Hematopoietic multipotent progenitor cell treated with erythropoietin and hydrocortisone succinate and interleukin-3 and kit ligand, for 8 days (in vitro differentiated cells): ENCODE results near the gene CXCR6.
A peak's percentile ranks its signal among the peaks of the same experiment; 100 is the strongest.
"Not testable (repeated sequence)": the region's sequence is repeated elsewhere in the genome, so short reads cannot be mapped to it uniquely, and the experiment has no call there.

Experiments
- DNase-seq: peaks from one replicate; pipeline ENCODE4 v3.0.0-alpha.2; 2015

CXCR6 gene

DNA sequence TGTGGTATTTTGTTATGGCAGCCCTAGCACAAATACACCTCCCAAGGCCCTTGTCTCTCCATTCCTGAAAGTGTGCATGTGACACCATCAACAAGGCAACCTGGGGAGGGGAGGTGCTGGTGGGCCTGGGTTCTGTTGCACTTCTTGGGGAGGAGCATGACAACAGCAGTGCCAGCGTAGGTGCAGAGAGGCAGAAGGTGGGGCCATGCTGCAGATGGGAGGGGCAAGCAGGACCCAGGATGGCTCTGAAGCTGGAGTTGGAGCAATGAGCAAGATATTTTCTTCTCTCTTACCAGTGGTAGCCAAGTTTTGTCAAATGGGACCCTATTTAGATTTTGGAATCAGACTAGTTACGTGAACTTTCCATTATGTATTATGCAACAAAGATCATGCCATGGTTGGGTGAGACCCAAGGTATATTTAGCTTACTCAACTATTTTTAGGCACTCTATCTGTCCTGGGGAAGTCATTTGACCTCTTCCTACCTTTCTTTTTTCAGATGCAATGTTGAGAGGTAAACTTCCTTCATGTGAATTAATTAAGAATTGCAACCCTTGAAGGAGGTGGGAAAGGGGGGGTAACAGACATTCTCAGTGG, 49.0 kb downstream of the CXCR6 start:
- no peak for DNase-seq

- no peak for DNase-seq
These were observed 49.6 kb downstream of the CXCR6 start for GRCh38 chr3:45992821-45993221.

DNA sequence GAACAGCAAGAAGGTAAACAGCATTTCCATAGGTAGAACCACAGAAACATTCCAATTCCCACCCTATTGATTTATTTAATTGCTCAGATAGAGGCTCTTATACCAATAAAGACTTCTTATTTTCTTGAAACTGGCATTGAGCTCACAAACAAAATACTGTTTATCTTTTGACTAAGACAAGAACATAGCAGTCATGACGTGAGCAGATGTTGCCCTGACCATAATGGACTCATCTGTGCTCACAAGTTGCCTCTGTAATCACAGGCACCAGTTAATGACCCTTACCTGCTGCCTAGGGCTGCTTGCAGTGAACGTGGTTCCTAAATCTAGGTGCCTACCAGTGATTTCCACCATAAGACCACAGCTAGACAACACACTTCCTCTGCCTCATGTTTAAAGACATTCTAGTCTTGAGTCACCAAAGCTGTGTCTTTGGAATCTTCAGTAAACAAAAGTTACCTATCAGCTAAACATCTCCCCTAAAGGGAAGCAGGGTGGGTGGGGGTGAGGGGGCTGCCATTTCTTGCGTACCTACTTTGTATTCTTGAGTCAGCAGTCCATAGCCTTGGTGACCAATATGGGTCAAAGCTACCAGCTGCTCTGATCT, 50.3 kb downstream of the CXCR6 start:
- no peak for DNase-seq

DNA sequence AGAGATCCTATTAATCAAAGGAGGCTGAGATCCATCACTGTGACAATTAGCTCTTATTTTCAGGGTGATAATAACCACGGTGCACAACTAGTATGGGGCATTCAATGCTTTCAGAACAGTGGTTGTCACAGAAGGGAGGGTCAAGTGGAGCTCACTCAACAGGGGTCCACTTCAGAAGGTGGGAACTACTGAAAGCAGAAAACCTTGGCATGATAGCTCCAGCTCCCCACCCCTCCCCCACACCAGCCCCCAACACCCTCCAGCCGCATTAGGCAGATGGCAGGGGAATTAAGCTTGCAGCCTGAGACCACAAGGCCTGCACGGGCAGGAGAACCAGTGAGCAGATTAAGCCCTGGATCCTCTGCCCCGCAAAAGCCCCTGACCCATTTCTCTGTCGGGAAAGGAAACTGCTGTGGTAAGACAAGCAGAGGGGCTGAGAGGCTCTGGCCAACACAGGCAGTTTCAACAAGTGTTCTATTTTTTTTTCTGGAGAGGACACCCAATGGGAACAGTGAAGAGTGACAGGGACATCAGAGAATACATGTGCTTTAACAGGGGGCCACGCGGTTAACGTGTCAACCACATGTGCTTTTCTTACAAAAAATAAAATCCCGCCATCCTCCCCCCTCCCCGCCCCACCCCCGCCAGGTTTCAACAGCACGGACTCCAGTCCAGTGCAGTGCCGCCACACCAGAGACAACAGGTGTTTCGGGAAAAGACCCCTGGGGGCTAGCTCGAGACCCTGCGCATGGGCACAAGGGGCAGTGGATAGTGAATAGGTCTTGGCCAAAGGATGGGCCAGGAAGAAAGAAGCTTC, 51.4 kb downstream of the CXCR6 start:
- DNase-seq: peak; percentile 50

GRCh38 chr3:45995236-45996192, 52.2 kb downstream of the CXCR6 start, which contains the start of gene FYCO1:
Gene FYCO1 (minus strand): TSS chr3:45995824. CDS start chr3:45984910, 10,914 bp downstream.
- peak; percentile 88 for DNase-seq

DNA sequence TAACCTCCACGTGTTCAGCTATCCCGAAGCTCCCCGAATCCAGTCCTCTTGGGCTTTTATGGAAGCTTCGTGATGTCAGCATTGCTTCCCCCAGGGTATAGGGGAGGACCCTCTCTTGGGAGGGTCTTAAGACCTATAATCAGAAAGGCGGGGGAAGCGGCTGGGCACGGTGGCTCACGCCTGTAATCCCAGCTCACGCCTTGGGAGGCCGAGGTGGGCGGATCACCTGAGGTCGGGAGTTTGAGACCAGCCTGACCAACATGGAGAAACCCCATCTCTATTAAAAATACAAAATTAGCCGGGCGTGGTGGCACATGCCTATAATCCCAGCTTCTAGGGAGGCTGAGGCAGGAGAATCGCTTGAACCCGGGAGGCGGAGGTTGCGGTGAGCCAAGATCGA, 54.2 kb downstream of the CXCR6 start:
- DNase-seq: not testable (repeated sequence)

DNA sequence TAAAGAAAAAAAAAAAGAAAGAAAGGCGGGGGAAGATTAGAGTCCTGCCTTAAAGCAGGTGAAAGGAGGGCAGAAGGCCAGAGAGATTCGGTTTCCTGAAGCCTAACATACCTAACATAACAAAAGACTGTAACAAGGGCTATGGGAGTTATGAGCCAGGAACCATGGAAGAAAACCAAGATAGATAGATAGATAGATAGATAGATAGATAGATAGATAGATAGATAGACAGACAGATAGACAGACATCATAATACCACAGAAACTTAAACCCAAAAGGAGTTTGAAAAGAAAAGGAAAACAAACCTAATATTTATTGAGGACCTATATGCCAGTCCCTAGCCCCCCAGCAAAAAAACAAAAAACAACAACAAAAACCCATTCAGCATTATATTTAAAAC, 54.7 kb downstream of the CXCR6 start:
- DNase-seq: no peak
